K562 (cell line): ENCODE results near the gene CCSER2. TPM values are rescaled to one million over a fixed set of nuclear protein-coding genes. Genes with fewer than 3 reads are reported as not detected.
A peak's percentile ranks its signal among the peaks of the same experiment; 100 is the strongest.

Experiments
- ATF1 ChIP-seq, 2 experiments: fragments of 450-650 bp in 1 of 2; IDR thresholded peaks; 2 replicates each; pipeline ENCODE4 v1.6.1; 2016; ENCODE audit warnings: missing compliant biosample characterization in 1 of 2, missing genetic modification characterization in 1 of 2
- CEBPG ChIP-seq, 3 experiments: fragments of 200-800 bp in 1 of 3; sonication (Bioruptor generic) in 1 of 3; sonication (generic) in 1 of 3; formaldehyde crosslinking in 1 of 3; IDR thresholded peaks in 2 of 3; conservative IDR thresholded peaks in 1 of 3; 2 replicates each; pipeline versions ENCODE4 v1.6.1 to v1.8.0; 2016 to 2022; ENCODE audit warnings: missing compliant biosample characterization in 2 of 3, missing genetic modification characterization in 2 of 3, mild to moderate bottlenecking in 1 of 3, missing genetic modification reagents in 1 of 3
- GABPB2 ChIP-seq: fragments of 250-450 bp; sonication (Bioruptor Pico); conservative IDR thresholded peaks from 2 replicates; pipeline ENCODE4 v1.5.1; 2021; ENCODE audit warnings: mild to moderate bottlenecking
- GATA2 ChIP-seq: sonication (generic); formaldehyde crosslinking; IDR thresholded peaks from 2 replicates; pipeline ENCODE4 v1.4.0; 2020; ENCODE audit warnings: mild to moderate bottlenecking, missing genetic modification reagents
- GTF2E2 ChIP-seq: fragments of 200-800 bp; sonication (Bioruptor generic); IDR thresholded peaks from 2 replicates; pipeline ENCODE4 v1.6.1; 2016; ENCODE audit warnings: missing genetic modification characterization, missing compliant biosample characterization
- KAT2B ChIP-seq: IDR thresholded peaks from one replicate; pipeline ENCODE4 v1.6.1; 2012; ENCODE audit warnings: low read depth, mild to moderate bottlenecking, control low read depth, inconsistent platforms, low read length, moderate library complexity
- SAFB2 ChIP-seq: fragments of 200-400 bp; formaldehyde crosslinking; IDR thresholded peaks from 2 replicates; pipeline ENCODE4 v1.6.1; 2018; ENCODE audit warnings: borderline replicate concordance, low read length, low read depth, moderate library complexity; ENCODE audit not compliant: severe bottlenecking
- SAP30 ChIP-seq: fragments of 200-600 bp; sonication (generic); IDR thresholded peaks from 2 replicates; pipeline ENCODE4 v1.6.1; 2012; ENCODE audit warnings: borderline replicate concordance, low read depth, mild to moderate bottlenecking, moderate library complexity, low read length, control low read depth, inconsistent platforms; ENCODE audit not compliant: insufficient read depth, poor library complexity, severe bottlenecking
- SOX6 ChIP-seq: fragments of 450-650 bp; IDR thresholded peaks from 2 replicates; pipeline ENCODE4 v1.6.1; 2014; ENCODE audit warnings: mild to moderate bottlenecking
- SREBF2 ChIP-seq: sonication (generic); formaldehyde crosslinking; IDR thresholded peaks from 2 replicates; pipeline ENCODE4 v1.4.0; 2020; ENCODE audit warnings: mild to moderate bottlenecking, missing genetic modification reagents
- polyA plus RNA-seq, 8 experiments: library from polyadenylated mRNA; depleted of rRNA in 4 of 8; stranded (reverse) in 5 of 8; unstranded in 3 of 8; fragments of >200 nt; fragmentation: Nextera tagmentation in 2 of 8; fragmentation: Illumina TruSeq in 1 of 8; extraction: Ambion mirVana in 2 of 8; extraction: Trizol in 1 of 8; gene quantifications; 2 replicates each; pipeline versions ENCODE4 v1.2.1 to v1.2.3, GENCODE V29; 2011 to 2014; ENCODE audit warnings: inconsistent platforms in 1 of 8, missing spikeins in 1 of 8
- total RNA-seq, 7 experiments: library from RNA; depleted of rRNA in 6 of 7; stranded (reverse); fragments of >200 nt in 6 of 7; fragmentation: Illumina TruSeq in 2 of 7; extraction: Trizol in 2 of 7; gene quantifications; 2 replicates each; pipeline versions ENCODE4 v1.2.1 to v1.2.3, GENCODE V29; 2011 to 2021; ENCODE audit warnings: low replicate concordance in 1 of 7
- TF ChIP-seq, protein P1 (sequence below), 2 experiments: fragments of 450-650 bp in 1 of 2; sonication (generic) in 1 of 2; formaldehyde crosslinking in 1 of 2; IDR thresholded peaks; 2 replicates each; pipeline versions ENCODE4 v1.7.1 to v1.9.0; 2016 to 2022; ENCODE audit warnings: inconsistent platforms in 1 of 2, mild to moderate bottlenecking in 1 of 2, missing genetic modification reagents in 1 of 2
- TF ChIP-seq, protein P2 (sequence below): fragments of 450-650 bp; IDR thresholded peaks from 2 replicates; pipeline ENCODE4 v1.6.1; 2017; ENCODE audit warnings: antibody characterized with exemption, mild to moderate bottlenecking

CCSER2 gene
- total and polyA plus RNA-seq, 9 of the 15 experiments (the other 6 are each of a cell fraction or from before 2014, with no cell fraction given): 2.7 to 15.1 (median 9.7) TPM

DNA sequence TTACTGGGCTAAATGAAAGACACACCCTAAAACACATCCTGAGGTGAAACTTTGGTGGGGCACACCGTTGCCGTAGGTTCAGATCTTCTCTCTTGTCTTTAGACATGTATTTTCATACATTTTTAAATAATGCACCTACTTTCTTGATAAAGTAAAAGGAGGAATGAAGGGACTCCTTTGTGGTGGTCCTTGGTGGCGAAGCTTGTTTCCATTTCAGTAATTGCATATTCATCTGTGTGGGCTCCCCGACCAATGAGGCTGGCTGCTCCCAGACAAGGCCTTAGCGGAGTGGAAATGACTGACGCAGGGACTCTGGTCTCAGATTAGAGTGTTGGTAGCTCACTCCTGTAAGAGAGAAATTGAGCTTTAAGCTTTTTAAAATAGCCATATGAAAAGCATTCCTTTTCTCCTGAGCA is 815 bp downstream of the CCSER2 start (continued):
- TF ChIP-seq, protein P1, sequence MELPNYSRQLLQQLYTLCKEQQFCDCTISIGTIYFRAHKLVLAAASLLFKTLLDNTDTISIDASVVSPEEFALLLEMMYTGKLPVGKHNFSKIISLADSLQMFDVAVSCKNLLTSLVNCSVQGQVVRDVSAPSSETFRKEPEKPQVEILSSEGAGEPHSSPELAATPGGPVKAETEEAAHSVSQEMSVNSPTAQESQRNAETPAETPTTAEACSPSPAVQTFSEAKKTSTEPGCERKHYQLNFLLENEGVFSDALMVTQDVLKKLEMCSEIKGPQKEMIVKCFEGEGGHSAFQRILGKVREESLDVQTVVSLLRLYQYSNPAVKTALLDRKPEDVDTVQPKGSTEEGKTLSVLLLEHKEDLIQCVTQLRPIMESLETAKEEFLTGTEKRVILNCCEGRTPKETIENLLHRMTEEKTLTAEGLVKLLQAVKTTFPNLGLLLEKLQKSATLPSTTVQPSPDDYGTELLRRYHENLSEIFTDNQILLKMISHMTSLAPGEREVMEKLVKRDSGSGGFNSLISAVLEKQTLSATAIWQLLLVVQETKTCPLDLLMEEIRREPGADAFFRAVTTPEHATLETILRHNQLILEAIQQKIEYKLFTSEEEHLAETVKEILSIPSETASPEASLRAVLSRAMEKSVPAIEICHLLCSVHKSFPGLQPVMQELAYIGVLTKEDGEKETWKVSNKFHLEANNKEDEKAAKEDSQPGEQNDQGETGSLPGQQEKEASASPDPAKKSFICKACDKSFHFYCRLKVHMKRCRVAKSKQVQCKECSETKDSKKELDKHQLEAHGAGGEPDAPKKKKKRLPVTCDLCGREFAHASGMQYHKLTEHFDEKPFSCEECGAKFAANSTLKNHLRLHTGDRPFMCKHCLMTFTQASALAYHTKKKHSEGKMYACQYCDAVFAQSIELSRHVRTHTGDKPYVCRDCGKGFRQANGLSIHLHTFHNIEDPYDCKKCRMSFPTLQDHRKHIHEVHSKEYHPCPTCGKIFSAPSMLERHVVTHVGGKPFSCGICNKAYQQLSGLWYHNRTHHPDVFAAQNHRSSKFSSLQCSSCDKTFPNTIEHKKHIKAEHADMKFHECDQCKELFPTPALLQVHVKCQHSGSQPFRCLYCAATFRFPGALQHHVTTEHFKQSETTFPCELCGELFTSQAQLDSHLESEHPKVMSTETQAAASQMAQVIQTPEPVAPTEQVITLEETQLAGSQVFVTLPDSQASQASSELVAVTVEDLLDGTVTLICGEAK (IDR thresholded peaks at IDR 0.05): 0 out of 2 replicates have a peak, but pooled peaks have one; percentile 26
- TF ChIP-seq, protein P1 (CRISPR knock-in tag; IDR thresholded peaks at IDR 0.05): no peak
- TF ChIP-seq ATF1 (CRISPR knock-in tag; IDR thresholded peaks at IDR 0.05) (no peak), ATF1 (tag; IDR thresholded peaks at IDR 0.05) (0 out of 2 replicates have a peak, but pooled peaks have one; percentile 21), SOX6 (no peak), GABPB2 (no peak), SAFB2 (no peak), GATA2 (no peak), KAT2B (no peak), SAP30 (no peak), SREBF2 (CRISPR knock-in tag) (no peak), CEBPG (CRISPR knock-in tag; IDR thresholded peaks at IDR 0.05) (no peak), CEBPG (tag; conservative IDR thresholded peaks at IDR 0.05 in 1 of 2, IDR thresholded peaks at IDR 0.05 in 1 of 2) (0 out of 4 replicates have a peak, but pooled peaks of 1 of the 2 experiments have one; percentile 8), GTF2E2 (tag) (0 out of 2 replicates have a peak, but pooled peaks have one; percentile 68)
- TF ChIP-seq, protein P2, sequence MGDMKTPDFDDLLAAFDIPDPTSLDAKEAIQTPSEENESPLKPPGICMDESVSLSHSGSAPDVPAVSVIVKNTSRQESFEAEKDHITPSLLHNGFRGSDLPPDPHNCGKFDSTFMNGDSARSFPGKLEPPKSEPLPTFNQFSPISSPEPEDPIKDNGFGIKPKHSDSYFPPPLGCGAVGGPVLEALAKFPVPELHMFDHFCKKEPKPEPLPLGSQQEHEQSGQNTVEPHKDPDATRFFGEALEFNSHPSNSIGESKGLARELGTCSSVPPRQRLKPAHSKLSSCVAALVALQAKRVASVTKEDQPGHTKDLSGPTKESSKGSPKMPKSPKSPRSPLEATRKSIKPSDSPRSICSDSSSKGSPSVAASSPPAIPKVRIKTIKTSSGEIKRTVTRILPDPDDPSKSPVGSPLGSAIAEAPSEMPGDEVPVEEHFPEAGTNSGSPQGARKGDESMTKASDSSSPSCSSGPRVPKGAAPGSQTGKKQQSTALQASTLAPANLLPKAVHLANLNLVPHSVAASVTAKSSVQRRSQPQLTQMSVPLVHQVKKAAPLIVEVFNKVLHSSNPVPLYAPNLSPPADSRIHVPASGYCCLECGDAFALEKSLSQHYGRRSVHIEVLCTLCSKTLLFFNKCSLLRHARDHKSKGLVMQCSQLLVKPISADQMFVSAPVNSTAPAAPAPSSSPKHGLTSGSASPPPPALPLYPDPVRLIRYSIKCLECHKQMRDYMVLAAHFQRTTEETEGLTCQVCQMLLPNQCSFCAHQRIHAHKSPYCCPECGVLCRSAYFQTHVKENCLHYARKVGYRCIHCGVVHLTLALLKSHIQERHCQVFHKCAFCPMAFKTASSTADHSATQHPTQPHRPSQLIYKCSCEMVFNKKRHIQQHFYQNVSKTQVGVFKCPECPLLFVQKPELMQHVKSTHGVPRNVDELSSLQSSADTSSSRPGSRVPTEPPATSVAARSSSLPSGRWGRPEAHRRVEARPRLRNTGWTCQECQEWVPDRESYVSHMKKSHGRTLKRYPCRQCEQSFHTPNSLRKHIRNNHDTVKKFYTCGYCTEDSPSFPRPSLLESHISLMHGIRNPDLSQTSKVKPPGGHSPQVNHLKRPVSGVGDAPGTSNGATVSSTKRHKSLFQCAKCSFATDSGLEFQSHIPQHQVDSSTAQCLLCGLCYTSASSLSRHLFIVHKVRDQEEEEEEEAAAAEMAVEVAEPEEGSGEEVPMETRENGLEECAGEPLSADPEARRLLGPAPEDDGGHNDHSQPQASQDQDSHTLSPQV: no peak
